ENCODE results near the gene PLCH1. TPM values are rescaled to one million over a fixed set of nuclear protein-coding genes. Genes with fewer than 3 reads are reported as not detected.

Gene PLCH1
- polyA plus RNA-seq, 1 donor (not counting 4 experiments of a cell fraction or from before 2014, with no cell fraction given) = 0.05 TPM

DNA sequence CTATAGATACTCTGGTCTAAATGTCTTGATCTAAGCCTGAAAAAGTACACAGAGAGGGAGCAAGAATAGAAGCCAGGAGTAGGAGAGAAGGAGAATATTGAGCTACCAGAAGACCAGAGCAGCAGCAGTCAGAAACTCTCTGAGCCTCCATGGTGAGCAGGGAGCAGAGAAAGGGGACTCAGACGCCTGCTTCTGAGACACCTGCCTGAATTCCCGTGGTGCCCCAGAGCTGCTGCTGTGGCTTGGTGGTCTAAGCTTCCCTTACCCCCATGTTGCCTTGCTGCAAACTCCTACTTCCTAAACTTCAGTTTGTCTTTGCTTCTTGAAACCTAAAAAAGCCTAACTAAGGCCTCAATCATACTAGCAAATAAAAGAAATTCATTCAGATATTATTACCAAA lies 356.5 kb downstream of the PLCH1 start:
- no peaks in the 10 kb centered on the region for H3K27me3 ChIP-seq (ENCODE audit: control insufficient read depth, extremely low read depth, insufficient read depth, low read length)
- no peak overlapping the region for H2AFZ ChIP-seq (ENCODE audit: control insufficient read depth, low read length)
- H3K9ac ChIP-seq (ENCODE audit: control insufficient read depth, extremely low read depth, insufficient read depth, low read length) = no peak overlapping the region
- H3K4me2 ChIP-seq (ENCODE audit: control insufficient read depth, extremely low read depth, insufficient read depth, low read depth, low read length) = no peak overlapping the region
- no peaks in the 10 kb centered on the region for H3K36me3 ChIP-seq (ENCODE audit: control insufficient read depth in 2 of 2, extremely low read depth in 1 of 2, insufficient read depth in 2 of 2, low read length in 2 of 2)
- no peaks in the 10 kb centered on the region for H3K9me3 ChIP-seq (ENCODE audit: control insufficient read depth, low read depth, low read length)
- dilution Hi-C loops (cut with MboI; ENCODE audit: extremely low pct_ligation_motif_present, low sequenced_read_pairs) = loop anchor here (25.0 kb wide), 1 partner anchor 324 kb away; no protein-coding TSS in a partner anchor
- TF ChIP-seq CTCF (optimal IDR thresholded peaks at IDR 0.05 in 1 of 3, IDR thresholded peaks at IDR 0.05 in 1 of 3, conservative IDR thresholded peaks at IDR 0.05 in 1 of 3; ENCODE audit: extremely low read depth in 1 of 3, insufficient read depth in 2 of 3, low read length in 3 of 3) = no peak
- TF ChIP-seq EZH2 (IDR thresholded peaks at IDR 0.05; ENCODE audit: low read length) = no peak
- no peak for DNase-seq (ENCODE audit: low read depth, low spot score)
- H3K79me2 ChIP-seq (ENCODE audit: control insufficient read depth, insufficient read depth, low read length) = no peaks in the 10 kb centered on the region
- H3K27ac ChIP-seq (ENCODE audit: control insufficient read depth, insufficient read depth, low read length) = no peak overlapping the region
- no peaks in the 10 kb centered on the region for H3K9me1 ChIP-seq (ENCODE audit: control insufficient read depth, extremely low read depth, insufficient read depth, low read length)
- peaks cover 16% of the 10 kb centered on the region for H3K4me1 ChIP-seq (ENCODE audit: control insufficient read depth, extremely low read depth, insufficient read depth, low read length)
- no peak overlapping the region for H3K4me3 ChIP-seq (ENCODE audit: control insufficient read depth in 2 of 3, extremely low read depth in 1 of 3, insufficient read depth in 2 of 3, low read depth in 1 of 3, low read length in 3 of 3)
- no peak for FAIRE-seq
- H4K20me1 ChIP-seq (ENCODE audit: control insufficient read depth, extremely low read depth, insufficient read depth, low read length) = no peaks in the 10 kb centered on the region

GRCh38 chr3:155387571-155387970 lies 357.3 kb downstream of the PLCH1 start:
- Histone ChIP-seq H3K27ac (ENCODE audit: control insufficient read depth, insufficient read depth, low read length) (no peak overlapping the region), H3K4me3 (ENCODE audit: control insufficient read depth in 2 of 3, extremely low read depth in 1 of 3, insufficient read depth in 2 of 3, low read depth in 1 of 3, low read length in 3 of 3) (no peak overlapping the region), H3K4me1 (ENCODE audit: control insufficient read depth, extremely low read depth, insufficient read depth, low read length) (peaks cover 16% of the 10 kb centered on the region), H3K9ac (ENCODE audit: control insufficient read depth, extremely low read depth, insufficient read depth, low read length) (no peak overlapping the region), H3K9me1 (ENCODE audit: control insufficient read depth, extremely low read depth, insufficient read depth, low read length) (no peaks in the 10 kb centered on the region), H4K20me1 (ENCODE audit: control insufficient read depth, extremely low read depth, insufficient read depth, low read length) (no peaks in the 10 kb centered on the region), H2AFZ (ENCODE audit: control insufficient read depth, low read length) (no peak overlapping the region), H3K36me3 (ENCODE audit: control insufficient read depth in 2 of 2, extremely low read depth in 1 of 2, insufficient read depth in 2 of 2, low read length in 2 of 2) (no peaks in the 10 kb centered on the region), H3K4me2 (ENCODE audit: control insufficient read depth, extremely low read depth, insufficient read depth, low read depth, low read length) (no peak overlapping the region), H3K27me3 (ENCODE audit: control insufficient read depth, extremely low read depth, insufficient read depth, low read length) (no peaks in the 10 kb centered on the region), H3K79me2 (ENCODE audit: control insufficient read depth, insufficient read depth, low read length) (no peaks in the 10 kb centered on the region), H3K9me3 (ENCODE audit: control insufficient read depth, low read depth, low read length) (no peaks in the 10 kb centered on the region)
- FAIRE-seq = peak; percentile 26
- TF ChIP-seq CTCF (optimal IDR thresholded peaks at IDR 0.05 in 1 of 3, IDR thresholded peaks at IDR 0.05 in 1 of 3, conservative IDR thresholded peaks at IDR 0.05 in 1 of 3; ENCODE audit: extremely low read depth in 1 of 3, insufficient read depth in 2 of 3, low read length in 3 of 3) = no peak
- no peak for TF ChIP-seq EZH2 (IDR thresholded peaks at IDR 0.05; ENCODE audit: low read length)
- dilution Hi-C loops (cut with MboI; ENCODE audit: extremely low pct_ligation_motif_present, low sequenced_read_pairs) = loop anchor here (25.0 kb wide), 1 partner anchor 325 kb away; no protein-coding TSS in a partner anchor
- DNase-seq (ENCODE audit: low read depth, low spot score) = no peak
